HG03064 (cell line): ENCODE data around the gene GCH1.
"Not testable (repeated sequence)": the region's sequence is repeated elsewhere in the genome, so short reads cannot be mapped to it uniquely, and the experiment has no call there.

Experiments
- ATAC-seq: cut with Tn5 transposase; IDR thresholded peaks from one replicate; pipeline ENCODE4 v1.9.1; 2021; ENCODE audit warnings: low read depth; ENCODE audit not compliant: unreplicated experiment

The GCH1 gene

DNA sequence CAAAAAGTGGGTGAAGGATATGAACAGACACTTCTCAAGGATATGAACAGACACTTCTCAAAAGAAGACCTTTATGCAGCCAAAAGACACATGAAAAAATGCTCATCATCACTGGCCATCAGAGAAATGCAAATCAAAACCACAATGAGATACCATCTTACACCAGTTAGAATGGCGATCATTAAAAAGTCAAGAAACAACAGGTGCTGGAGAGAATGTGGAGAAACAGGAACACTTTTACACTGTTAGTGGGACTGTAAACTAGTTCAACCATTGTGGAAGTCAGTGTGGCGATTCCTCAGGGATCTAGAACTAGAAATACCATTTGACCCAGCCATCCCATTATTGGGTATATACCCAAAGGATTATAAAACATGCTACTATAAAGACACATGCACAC is 27.0 kb downstream of the GCH1 start:
- not testable (repeated sequence) for ATAC-seq

DNA sequence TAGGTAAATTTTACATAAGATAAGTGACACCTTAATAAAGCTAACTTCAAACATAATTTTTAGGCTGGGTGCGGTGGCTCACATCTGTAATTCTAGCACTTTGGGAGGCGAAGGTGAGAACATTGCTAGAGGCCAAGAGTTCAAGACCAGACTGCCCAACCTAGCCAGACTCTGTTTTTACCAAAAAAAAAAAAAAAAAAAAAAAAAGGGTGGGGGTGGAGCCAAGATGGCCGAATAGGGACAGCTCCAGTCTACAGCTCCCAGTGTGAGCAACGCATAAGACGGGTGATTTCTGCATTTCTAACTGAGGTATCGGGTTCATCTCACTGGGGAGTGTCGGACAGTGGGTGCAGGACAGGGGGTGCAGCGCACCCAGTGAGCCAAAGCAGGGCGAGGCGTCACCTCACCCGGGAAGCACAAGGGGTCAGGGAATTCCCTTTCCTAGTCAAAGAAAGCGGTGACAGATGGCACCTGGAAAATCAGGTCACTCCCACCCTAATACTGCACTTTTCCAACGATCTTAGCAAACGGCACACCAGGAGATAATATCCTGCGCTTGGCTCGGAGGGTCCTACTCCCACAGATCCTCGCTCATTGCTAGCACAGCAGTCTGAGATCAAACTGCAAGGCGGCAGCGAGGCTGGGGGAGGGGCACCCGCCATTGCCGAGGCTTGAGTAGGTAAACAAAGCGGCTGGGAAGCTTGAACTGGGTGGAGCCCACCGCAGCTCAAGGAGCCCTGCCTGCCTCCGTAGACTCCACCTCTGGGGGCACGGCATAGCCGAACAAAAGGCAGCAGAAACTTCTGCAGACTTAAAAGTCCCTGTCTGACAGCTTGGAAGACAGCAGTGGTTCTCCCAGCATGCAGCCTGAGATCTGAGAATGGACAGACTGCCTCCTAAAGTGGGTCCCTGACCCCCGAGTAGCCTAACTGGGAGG is 32.2 kb downstream of the GCH1 start:
- ATAC-seq = not testable (repeated sequence)

DNA sequence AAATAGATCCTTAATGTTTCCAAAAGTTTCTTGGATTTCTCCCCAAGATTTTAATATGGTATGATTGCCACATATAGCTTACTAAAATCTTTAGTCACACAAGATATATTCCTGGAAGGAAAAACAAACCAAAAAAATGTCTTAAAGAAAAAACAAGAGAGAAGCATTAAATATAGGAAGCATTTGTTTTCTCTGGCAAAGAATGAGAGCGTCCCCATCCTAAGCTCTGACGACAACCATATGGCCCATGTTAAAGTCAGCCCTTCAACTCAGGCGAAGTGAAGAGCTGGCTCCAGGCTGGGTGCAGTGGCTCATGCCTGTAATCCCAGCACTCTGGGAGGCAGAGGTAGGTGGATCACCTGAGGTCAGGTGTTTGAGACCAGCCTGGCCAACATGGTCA is 35.6 kb downstream of the GCH1 start:
- ATAC-seq = no peak

DNA sequence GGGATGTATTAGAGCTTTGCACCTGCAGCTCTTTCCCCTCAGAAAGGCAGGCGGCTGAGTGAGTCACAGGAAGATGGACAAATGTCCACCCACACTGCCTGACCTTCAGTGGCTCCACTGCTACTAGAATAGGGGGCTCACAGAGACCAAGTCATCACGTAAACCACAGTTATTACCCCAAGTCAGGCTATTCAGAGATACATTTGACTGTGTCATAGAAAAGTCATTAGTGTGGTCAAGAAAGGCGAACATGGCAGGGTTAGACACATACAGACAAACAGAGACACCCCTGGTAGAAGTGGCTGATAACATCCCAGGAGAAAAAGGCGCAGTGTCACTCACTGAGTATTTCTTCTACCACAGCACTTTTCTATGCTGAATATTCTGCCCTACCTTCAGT is 36.0 kb downstream of the GCH1 start:
- ATAC-seq = no peak

DNA sequence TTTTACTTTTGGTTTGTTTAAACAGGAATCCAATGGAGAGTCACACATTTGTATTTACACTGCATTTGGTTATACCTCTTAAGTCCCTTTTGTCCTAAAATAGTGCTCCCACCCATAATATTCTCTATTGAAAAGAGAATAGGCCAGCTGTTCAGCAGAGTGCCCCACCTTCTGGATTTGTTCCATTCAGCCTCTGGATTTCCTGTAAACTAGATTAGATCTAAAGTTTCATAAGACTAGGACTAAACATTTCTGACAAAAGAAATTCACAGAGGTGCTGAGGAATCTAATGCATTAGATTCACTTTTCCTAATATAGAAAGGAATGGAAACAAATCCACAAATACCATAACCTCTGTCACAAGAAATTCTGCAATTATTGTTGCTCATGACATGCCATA is 38.1 kb downstream of the GCH1 start:
- ATAC-seq = no peak

DNA sequence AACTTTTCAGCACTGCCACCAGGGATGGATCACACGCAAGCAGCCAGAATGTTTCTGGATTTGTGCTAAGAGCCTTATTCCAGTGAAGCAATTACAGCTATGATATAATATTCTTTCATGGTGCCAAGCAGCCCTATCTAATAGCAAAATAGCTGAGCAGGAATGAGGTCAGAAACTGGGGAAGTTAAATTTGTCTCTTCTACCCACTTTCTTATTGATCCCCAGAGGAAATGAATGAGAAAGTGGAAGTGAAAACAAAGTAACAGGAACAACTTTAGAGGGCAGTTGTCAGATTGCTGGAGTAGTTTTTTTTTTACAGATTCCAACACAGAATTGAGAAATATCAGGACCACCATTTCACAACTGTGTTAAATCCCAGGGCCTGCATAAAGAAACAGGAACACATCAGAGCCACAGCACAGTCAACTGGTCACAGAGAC is 44.8 kb downstream of the GCH1 start:
- no peak for ATAC-seq

DNA sequence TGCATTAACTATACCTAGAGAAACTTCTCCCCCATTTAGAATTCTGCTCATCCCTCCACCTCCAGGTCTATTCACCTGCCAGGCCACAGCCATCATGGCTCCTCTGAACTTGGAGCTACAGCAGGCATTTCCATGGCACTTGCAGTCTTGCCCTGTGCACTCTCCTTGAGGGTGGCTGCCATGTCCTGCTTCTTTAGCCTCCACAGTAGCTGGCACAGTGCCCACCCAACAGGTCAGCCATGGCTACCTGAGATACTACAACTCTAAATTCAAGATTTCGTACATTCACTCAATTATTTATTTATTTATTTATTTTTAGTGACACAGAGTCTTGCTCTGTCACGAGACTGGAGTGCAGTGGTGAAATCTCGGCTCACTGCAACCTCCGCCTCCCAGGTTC is 46.5 kb downstream of the GCH1 start:
- ATAC-seq = no peak

DNA sequence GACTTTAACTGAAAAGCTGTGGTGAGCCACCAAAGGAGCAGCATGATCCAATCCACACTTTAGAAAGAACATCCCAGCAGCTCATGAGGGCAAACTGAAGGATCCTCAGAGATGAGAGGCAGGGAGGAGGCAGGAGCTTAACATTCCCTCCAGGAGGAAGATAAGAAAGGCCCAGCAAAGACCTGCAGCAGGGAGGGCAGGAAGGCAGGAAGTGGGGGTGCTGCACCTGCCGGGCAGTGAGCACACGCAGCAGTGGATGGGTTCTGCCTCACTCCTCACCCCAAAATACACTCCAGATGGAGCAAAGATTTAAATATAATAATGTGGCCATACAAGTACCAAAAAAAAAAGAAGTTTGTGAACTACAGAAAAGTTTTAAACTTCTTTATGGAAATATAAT is 48.4 kb downstream of the GCH1 start:
- ATAC-seq = no peak

DNA sequence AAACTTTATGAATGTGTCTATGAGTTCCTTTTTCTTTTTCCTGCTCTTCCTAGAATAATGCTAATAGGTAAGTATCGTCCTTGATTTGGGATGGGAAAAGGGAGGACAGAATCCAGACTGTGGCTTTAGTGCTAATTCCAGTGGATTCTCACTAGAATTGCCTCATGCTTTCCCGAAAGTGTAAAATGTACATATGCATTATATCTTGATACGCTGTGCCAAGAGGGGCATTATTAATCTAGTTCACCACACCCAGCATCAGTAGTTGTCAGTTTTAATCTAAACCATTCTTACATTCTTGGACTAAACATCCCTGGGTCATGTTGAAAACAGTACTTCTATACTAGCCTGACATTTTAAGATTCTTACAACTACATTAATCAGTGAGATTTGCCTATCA is 49.3 kb downstream of the GCH1 start:
- no peak for ATAC-seq

DNA sequence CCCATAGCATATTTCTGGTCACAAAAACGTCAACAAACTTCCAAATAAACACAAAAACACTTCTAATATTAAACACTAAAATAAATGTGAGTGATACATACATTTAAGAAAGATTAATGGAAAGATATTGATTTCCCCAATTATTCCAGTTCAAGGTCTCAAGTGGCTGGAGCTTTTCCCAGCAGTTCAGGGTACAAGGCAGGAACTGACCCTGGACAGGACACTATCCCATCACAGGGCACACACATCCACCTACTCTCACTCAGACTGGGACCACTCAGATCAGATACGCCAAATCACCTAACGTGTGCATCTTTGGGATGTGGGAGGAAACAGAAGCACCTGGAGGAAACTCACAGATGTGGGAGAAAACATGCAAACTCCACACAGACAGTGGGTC is 50.4 kb downstream of the GCH1 start:
- ATAC-seq = no peak

DNA sequence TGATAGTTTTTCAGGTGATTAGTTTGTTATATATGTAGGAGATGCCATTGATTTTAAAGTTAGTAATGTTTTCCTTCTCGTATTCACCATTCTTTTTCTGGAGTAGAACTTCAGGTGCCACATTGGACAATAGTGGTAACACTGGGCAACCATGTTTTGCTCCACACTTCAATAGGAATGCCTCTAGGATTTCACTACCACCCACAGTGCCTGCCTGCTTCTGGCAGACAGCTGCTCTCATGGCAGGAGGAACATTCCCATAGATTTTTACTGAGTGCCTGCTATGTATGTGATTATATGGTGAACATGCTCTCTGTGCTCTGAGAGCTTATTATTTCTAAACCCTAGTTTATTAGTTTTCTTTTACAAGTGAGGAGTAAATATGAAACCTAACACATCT is 53.7 kb downstream of the GCH1 start:
- no peak for ATAC-seq

DNA sequence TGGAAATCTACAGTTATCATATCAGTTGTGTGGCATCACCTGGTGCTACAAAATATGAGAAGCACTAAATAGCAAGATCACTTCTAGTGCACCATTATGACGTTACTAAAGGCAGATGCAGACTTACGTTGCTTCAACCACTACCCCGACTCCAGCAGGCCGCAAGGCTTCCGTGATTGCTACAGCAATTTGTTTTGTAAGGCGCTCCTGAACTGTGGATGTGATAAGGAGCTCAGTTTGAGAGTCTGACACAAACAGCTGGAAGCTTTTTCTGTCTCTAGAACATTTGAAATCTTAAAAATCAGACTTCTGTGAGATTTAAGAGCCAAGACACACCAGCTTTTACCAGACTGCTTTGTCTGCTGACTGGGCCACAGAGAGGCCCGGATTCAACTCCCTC is 57.0 kb downstream of the GCH1 start:
- ATAC-seq = no peak

DNA sequence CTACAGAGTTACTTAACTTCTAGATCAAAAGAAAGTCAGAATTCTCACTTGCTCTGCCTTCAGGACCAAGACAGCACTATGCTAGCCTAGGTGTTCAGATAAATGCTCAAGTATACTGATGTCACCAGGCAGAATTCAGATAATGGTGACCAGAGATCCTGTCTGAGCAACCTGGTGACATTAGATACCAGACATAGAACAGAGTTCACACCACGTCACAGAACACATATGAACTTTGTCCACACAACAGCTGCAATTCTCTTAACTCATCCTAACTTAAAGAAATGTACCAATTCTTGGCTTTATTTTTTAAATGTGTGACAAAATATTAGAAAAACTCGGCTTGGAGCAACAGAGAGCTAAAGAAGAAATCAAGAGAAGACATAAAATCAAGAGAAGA is 58.1 kb downstream of the GCH1 start:
- ATAC-seq = no peak

DNA sequence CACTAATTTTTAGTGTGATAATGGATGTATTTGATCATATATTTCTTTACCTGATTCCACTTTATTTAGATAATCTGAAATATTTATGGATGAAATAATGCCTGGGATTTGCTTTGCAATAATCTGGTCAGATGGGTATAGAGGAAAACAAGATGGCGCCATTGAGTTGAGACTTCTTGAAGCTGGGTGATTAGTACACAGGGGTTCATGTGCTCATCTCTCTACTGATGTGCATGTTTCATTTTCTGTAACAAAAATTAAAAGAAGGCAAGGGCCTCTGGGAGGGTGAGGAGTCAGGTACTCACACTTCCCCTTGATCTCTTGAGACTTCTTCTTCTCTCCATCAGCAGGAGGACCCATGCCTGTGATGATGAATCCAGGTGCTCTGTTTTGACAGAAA is 61.8 kb downstream of the GCH1 start:
- ATAC-seq = no peak

DNA sequence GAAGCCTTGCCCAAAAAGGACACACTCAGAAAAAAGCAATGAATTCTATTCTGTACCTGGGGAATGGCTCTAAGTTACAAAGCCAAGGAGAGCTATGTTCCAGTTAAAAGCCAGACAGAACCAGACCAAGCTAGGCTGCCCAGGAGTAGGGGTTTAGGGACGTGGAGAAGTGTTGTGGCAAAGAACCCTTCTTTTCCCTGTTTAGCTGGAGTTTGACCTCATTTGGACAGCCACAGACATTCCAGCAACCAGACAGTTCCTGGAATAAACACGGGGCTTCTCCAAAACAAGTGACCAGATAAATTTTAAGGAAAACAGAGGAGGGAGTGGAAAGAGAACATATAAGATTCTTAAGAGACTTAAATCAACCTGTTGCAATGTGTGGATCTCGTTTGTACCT is 62.3 kb downstream of the GCH1 start:
- ATAC-seq = no peak

DNA sequence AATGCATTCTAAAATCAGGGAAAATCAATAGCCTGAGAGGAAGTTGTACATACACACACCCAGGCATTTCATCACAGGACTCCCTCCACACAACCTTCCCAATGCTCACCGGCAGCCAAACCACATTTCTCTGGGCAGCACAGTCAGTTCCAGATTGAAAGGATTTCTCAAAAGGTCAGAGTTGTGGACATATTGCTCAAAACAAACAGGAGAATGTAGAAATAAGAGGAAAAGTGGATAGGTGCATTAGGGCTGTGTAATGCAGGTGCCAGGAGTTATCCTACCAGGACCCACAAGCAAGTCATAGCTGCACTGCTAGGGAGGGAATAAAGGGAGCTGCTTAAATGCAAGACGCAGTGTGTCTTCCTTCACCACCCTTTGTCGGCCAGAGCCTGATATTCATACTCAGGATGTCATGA is 62.9 kb downstream of the GCH1 start:
- ATAC-seq = no peak

DNA sequence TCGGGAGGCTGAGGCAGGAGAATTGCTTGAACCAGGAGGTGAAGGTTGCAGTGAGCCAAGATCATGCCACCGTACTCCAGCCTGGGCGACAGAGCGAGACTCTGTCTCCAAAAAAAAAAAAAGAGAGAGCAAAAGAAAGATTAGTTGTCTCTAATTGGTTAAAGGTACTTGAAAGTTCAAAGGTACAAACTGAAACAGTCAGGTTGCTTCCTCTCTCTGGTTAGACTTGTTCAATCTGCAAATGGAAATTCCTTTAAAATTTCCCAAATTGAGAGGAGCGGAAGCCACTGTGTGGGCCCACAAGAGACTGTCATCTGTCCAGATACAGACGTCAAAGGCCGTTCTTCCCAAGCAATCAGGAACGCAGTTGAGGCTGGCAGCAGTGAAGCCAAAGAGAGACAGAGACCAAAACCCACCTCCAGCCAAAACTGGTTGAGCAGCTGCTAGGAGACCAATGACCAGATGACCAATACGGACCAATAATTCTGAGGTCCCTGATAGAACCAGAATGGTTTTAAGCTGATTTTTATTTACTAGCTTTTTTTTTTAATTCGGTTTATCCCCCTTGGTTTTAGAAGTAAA is 63.6 kb downstream of the GCH1 start:
- ATAC-seq = no peak

DNA sequence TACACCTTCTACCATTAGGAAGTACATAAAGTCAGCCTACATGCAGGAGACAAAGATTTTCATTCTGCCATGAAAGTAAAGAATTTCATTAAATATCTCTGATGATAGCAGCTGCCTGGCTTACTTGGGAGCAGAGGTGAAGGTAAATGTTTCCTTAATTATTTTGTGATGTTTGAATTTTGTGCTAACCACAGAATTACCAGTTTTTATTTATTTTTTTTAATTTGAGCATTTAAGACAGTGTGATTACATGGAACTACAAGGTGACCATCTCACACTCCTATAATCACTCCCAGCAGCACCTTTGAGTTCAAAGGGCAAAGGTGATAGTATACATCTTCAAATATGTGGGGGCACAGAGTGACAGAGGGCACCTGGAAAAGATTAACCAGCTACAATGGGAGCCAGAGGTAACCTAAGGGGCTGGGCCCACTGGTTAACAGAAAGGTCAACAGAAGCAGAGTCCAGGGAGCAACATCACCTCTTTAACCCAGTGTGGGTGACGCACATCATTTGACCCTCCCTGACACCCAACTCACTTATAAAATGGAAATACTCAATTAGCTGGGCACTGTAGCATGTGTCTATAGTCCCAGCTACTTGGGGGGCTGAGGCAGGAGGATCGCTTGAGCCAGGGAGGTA is 65.0 kb downstream of the GCH1 start:
- no peak for ATAC-seq

DNA sequence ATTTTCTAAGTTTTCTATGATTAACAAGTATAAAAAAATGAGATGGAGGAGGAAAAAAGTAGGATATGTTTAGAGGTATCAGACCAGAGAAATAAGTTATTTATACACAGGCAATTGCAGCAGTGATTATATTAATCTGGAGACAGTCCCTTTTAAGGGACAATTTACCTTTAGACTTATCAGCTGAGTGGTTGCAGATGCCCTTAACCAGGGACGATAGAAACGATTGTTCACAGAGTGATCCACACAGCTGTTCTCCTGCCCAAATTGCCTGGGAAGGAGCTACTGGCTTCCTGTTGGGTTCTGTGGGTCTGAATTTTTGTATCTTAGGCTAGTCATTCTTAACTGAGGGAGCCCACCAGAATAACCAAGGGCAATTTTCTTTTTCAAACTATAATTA is 66.4 kb downstream of the GCH1 start:
- no peak for ATAC-seq

DNA sequence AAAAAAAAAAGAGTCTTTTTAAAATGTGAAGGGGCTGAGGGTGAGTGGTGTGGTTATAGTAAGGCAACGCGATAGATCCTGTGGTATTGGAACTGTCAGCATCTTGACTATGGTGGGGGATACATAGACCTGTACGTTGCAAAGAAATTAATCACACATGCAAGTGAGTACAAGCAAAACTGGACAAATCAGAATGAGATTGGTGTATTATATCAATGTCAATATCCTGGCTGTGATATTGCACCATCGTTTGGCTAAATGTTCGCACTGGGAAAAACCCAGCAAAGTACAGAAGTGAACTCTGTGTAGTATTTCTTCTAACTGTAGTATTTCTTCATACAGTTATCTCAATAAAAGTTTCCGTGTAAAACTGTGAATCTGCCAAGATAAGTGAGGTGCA is 67.9 kb downstream of the GCH1 start:
- ATAC-seq = no peak

DNA sequence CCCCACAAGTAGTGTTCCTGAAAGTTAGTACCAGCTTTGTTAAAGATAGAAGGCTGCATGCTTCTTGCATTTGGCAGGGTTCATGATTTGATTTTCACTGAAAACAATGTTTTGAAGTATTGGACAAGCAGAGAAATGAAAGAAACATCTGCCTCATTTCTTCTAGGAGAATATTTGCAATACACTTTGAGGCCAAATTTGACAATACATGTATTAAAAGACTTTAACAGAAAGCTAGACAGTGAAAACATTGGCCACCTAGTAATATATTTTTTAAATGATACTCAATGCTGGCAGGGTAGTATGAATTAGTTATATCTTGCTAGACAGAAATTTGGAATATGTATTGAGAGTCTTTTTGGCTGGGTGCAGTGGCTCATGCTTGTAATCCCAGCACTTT is 68.5 kb downstream of the GCH1 start:
- ATAC-seq = no peak

DNA sequence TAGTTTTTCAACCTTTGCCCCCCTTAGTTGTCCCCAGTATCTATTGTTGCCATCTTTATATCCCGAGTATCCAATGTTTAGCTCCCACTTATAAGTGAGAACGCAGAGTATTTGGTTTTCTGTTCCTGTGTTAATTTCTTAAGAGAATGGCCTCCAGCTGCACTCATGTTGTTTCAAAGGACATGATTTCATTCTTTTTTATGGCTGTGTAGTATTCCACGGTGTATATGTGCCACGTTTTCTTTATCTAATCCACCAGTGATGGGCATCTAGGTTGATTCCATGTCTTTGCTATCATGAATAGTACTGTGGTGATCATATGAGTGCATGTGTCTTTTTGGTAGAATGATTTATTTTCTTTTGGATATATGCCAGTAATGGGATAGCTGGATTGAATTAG is 72.0 kb downstream of the GCH1 start:
- ATAC-seq = no peak
